GM21367 (cell line): Measurements from ENCODE around the gene PARP6.
A peak's percentile ranks its signal among the peaks of the same experiment; 100 is the strongest.

Source experiments
- ATAC-seq: cut with Tn5 transposase; IDR thresholded peaks from one replicate; pipeline ENCODE4 v1.9.1; 2021; ENCODE audit not compliant: unreplicated experiment

The PARP6 gene, protein sequence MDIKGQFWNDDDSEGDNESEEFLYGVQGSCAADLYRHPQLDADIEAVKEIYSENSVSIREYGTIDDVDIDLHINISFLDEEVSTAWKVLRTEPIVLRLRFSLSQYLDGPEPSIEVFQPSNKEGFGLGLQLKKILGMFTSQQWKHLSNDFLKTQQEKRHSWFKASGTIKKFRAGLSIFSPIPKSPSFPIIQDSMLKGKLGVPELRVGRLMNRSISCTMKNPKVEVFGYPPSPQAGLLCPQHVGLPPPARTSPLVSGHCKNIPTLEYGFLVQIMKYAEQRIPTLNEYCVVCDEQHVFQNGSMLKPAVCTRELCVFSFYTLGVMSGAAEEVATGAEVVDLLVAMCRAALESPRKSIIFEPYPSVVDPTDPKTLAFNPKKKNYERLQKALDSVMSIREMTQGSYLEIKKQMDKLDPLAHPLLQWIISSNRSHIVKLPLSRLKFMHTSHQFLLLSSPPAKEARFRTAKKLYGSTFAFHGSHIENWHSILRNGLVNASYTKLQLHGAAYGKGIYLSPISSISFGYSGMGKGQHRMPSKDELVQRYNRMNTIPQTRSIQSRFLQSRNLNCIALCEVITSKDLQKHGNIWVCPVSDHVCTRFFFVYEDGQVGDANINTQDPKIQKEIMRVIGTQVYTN

DNA sequence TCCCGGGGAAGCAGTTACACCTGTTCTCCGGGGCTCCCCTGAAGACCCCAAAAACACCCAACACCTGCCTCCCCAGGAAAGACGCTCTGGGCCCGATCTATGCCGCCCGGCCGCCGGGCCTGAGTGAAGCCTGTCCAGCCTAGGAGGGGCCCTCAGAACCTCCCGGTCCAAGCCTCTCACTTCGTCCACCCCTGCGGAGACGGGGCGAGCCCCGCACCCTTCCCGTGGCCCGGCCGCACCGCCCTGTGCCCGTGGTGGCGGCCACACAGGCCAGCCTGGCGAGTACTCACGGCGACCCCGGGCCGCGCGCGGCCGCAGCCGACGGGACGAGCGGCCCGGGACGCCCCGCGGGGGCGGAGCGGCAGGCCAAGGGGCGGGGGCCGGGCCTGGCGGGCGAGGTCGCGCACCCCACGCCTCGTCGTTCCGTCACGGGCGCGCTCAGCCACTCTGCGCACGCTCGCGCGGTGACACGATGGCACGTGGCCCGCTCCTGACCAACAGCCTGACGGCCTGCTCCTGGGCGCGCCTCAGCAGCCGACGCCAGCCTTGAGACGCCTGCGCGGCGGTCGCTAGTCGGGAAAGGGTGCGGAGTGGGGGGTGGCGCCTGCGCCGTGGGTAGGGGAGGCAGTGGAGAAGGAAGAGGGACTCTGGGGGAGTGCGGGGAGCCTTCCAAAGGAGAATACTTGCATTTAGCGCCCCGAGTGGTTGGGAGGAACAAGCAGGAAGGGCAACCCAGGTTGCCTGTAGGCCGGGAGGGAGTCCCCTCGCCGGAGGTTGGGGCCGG lies at the start of gene PARP6:
Gene PARP6, minus strand, starts transcription at position 342 of the 784 bp plus-strand sequence. CDS start 5,077 bp downstream, outside the sequence.
- ATAC-seq, result peak; percentile 92

DNA sequence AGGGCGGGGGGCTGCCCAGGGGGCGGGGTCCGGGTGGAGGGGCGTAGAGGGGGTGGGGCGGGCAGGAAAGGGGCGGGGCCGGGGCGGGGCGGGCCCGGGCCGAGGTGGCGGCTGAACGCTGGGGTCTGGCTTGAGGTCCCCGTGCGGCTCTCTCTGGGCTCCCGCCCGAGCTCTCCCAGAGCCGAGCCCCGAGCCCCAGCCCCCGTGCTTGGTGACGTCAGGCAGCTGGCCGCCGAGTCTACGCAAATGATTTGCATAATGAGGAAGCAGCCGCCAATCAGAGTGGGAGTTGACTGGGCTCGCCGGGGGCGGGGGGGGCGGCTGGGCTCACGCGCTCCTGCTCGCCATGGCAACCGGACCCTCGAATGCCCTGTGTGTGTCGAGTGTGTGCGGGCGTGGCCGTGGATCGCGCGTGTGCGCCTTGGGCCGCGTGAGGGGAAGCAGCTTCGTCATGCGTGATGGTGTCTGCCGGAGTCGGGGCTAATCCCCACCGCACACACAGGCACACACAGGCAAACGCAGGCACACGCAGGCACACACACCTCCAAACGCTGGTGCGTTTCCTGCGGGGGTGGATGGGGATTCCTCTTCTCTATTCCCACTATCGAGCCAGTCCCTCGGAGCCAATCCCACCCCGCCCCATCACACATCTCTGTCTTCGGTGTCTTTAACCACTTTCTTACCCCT lies 47.8 kb upstream of the PARP6 start, which contains the start of gene CELF6:
Gene CELF6, minus strand, starts transcription at position 173 of the 687 bp plus-strand sequence. CDS start 283 bp downstream, outside the sequence.
- no peak for ATAC-seq

DNA sequence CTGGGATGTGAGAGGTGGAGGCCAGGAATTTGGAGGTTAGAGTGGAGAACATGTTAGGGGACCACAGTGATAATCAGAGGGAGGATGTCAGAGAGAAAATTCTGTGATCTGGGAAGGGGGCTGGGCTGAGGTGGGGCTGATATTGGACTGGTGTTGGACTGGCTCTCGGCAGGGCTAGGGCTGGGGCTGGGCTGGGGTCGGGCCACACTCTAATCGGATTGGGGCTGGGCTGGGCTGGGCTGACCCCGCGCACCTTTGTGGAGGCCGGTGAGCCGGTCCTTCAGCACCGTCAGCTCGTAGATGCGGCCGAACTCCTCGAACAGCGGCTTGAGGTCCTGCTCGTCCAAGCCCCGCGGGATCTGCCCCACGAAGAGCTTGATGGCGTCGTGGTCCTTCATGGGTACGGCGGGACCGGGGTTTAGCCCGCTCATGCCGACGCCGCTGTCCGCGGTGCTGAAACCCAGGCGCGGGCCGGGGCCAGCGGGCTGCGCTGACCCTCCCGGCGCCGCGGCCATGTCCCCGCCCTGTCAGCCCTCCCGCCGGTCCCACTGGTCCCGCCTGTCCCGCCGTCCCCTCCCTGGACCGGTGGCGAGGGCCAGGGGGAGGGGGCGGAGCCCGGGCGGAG lies 47.1 kb upstream of the PARP6 start:
- no peak for ATAC-seq

- no peak for ATAC-seq
These were observed 46.1 kb upstream of the PARP6 start for GRCh38 chr15:72318408-72318942.

GRCh38 chr15:72315706-72316370 lies 43.5 kb upstream of the PARP6 start:
- no peak for ATAC-seq

DNA sequence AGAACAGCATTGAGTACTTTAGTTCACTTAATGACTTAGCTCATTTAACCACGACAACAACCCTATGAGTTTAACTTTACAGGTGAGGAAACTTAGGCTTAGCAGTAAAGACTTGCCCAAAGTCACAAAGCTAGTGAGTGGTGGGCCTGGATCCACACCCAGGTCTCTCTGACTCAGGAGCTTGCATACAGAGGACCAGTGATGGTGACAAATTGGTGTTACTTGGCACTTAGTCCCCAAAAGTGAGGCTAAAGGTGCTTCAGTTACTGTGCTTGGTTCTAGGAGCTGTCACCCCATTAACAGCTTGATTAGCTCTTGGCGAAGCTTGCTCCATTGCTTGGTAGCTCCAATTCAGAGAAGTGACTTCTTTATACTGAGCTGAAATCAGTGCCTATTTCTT lies 41.5 kb upstream of the PARP6 start:
- ATAC-seq, result no peak

DNA sequence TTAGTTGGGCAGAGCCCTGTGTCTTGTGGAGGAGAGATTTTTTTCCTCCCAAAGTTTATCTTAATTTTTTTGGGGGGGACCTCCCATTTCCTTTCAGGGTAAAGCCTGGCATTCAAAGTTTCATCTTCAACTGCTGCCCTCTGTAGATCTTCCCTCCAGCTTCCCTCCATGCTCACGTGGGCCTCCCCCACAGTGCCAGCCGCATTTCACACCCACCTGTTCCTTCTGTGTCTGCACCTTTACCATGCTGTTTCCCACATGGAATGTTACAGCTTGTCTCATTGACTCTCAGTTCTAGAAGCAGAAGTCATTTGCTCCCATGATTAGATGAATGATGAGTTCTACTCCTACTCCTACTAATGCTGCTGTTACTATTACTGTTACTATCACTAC lies 41.1 kb upstream of the PARP6 start:
- ATAC-seq, result no peak

- ATAC-seq, result no peak
These were observed 40.5 kb upstream of the PARP6 start for GRCh38 chr15:72312605-72313447.

GRCh38 chr15:72307026-72307425 lies 34.7 kb upstream of the PARP6 start:
- ATAC-seq, result no peak

DNA sequence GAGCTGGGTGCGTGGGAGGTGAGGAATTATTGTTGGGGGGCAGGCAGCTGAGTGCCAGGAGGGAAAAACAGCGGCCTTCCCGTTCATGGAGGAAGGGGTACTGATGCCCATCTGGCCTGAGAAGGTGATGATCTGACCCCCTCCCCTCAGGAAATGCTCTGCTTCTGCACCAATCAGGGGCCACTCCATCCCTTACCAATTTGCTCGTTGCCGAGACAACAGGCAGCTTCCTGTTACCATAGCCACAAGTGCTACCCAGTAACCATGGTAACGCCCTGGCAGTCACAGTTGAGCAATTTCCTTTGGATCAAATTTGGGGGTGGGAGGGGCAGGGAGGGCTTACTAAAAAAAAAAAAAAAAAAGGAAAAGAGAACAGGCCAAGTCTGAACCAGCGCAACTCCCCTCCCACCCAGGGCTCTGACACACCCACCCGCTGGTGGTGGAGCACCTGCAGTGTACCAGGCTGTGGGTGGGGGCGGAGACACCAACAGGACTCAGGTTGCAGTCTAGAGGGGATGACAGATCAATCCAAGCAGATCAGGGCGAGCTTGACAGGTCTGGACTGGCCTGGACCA lies 33.9 kb upstream of the PARP6 start:
- ATAC-seq, result no peak

DNA sequence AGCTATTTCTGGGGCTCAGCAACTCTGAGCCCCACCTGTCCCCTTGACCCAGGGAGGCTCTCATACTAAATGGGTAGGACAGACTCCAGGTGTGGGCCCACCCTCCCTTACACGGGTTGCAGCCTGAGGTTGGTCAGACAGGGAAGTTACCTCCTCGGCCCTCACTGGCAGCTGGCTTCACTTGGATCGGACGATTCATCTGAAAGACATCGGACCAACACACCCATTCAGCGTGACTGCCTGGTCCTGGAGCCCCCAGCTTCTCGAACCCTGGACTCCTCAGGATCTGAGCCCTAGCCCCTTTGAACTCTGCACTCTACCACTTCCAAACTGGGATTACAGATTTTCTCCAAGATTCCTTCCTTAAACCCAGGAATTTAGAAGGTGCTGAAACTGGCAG lies 32.2 kb upstream of the PARP6 start:
- no peak for ATAC-seq

GRCh38 chr15:72302955-72303354 lies 30.6 kb upstream of the PARP6 start:
- ATAC-seq, result no peak

DNA sequence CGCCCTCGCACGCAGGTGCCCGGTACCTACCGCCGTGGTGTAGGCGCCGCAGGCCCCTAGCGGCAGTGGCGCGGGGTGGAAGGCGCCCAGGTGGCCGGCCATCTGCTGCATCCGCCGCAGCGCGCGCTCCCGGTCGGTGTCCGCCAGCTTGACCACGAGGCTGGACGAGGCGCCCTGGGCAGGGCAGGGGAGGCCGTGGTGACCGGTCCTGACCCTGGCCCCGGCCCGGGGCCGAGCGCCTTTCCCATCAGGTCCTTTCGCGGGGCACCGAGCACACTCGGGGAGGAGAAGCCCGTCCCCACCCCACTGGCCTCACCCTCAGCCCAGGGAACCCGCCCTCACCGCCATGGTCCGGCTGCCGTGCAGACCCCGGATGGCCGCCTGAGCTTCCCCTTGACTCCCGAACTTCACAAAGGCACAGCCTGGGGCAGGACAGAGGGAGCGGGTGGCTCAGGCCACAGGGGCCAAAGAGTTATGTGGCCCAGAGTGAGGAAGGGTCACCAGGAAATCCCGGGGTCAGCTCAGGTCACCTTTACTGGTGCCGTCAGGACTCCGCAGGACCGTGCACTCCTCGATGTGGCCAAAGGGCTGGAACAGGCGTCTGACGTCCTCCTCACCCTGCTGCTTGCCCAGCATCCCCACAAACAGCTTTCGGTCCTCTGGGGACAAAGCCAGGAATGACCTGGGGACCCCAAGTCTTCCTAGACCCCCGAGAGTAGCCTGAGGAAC lies 17.4 kb upstream of the PARP6 start:
- ATAC-seq, result no peak

GRCh38 chr15:72288796-72289596 lies 16.6 kb upstream of the PARP6 start:
- ATAC-seq, result no peak

DNA sequence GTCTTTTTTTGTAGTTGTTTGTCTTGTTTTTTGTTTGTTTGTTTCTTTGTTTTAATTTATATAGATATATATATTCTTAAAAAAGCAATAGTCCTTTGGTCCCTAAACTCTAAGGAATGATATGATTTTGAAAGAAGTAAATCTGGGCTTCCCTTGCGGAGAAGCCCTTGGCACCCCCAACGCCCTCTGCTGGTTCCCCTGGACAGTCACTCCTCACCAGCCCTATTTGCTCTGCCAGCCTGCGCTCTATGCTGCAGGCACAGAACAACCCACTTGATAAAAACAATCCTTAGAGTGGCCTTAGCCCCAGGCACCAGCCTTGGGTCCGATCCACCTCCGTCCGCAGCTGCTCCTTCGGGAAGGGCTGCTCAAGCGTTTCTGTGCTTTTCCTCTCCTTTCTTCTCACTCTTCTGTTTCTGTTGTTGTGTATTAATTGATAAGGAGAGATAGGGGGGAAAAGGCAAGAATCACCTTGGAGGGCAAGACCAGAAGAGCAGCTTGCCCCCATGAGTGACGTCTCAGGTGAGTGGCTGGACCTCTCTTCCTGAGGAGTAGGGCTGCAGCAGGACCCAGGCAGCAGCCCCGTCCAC lies 13.7 kb upstream of the PARP6 start:
- no peak for ATAC-seq

DNA sequence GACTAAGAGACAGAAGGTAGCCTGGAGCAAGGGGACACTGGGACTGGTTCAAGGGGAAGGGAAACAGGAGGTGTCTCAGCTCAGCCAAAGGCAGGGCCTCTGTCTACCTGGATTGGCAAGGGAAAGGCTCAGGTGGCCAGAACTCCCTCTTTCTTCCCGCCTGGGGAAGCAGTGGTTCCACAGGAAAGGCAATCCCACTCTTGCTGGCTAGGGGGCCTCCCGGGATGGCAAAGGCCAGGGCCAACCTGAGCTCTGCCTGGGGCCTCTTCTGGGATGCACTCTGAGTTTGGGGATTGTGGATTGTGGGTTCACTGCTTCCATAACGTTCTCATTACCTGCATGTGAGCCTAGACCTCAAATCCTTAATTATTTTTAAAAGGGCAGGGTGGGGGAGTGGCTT lies 13.0 kb upstream of the PARP6 start:
- no peak for ATAC-seq

GRCh38 chr15:72284781-72285180 lies 12.4 kb upstream of the PARP6 start:
- ATAC-seq, result no peak
